H9 (cell line): ENCODE results near the gene GRIN3B. TPM values are rescaled to one million over a fixed set of nuclear protein-coding genes. Genes with fewer than 3 reads are reported as not detected.

ENCODE experiments used
- DNase-seq: peaks from one replicate; pipeline ENCODE4 v3.0.0-alpha.2; 2017
- H2AFZ ChIP-seq: one replicate; pipeline ENCODE4 v1.6.1; 2013; ENCODE audit warnings: mild to moderate bottlenecking, low read length, control low read depth, moderate library complexity
- H2AK5ac ChIP-seq: 2 replicates; pipeline ENCODE4 v1.6.1; 2013; ENCODE audit warnings: low read length, control low read depth, mixed read lengths; ENCODE audit not compliant: insufficient read length
- H2BK120ac ChIP-seq: one replicate; pipeline ENCODE4 v1.6.1; 2013; ENCODE audit warnings: low read depth, mild to moderate bottlenecking, low read length, control low read depth, inconsistent platforms; ENCODE audit not compliant: poor library complexity, severe bottlenecking
- H2BK12ac ChIP-seq: 2 replicates; pipeline ENCODE4 v1.6.1; 2013; ENCODE audit warnings: low read length, control low read depth, mixed read lengths, low read depth; ENCODE audit not compliant: insufficient read length
- H2BK15ac ChIP-seq: 2 replicates; pipeline ENCODE4 v1.6.1; 2013; ENCODE audit warnings: low read depth, low read length, control low read depth
- H2BK20ac ChIP-seq: one replicate; pipeline ENCODE4 v1.6.1; 2013; ENCODE audit warnings: low read depth, mild to moderate bottlenecking, low read length, control low read depth, inconsistent platforms; ENCODE audit not compliant: poor library complexity, severe bottlenecking
- H2BK5ac ChIP-seq: 2 replicates; pipeline ENCODE4 v1.6.1; 2013; ENCODE audit warnings: low read length, control low read depth, mixed read lengths; ENCODE audit not compliant: insufficient read length
- H3K14ac ChIP-seq: 2 replicates; pipeline ENCODE4 v1.6.1; 2013; ENCODE audit warnings: low read length, control low read depth; ENCODE audit not compliant: insufficient read depth
- H3K18ac ChIP-seq: 2 replicates; pipeline ENCODE4 v1.6.1; 2013; ENCODE audit warnings: low read depth, mild to moderate bottlenecking, mixed read lengths, low read length, control low read depth; ENCODE audit not compliant: insufficient read length
- H3K23ac ChIP-seq: 2 replicates; pipeline ENCODE4 v1.6.1; 2013; ENCODE audit warnings: low read length, control low read depth, mixed read lengths, low read depth; ENCODE audit not compliant: insufficient read length
- H3K23me2 ChIP-seq: 2 replicates; pipeline ENCODE4 v1.6.1; 2013; ENCODE audit warnings: low read depth, mild to moderate bottlenecking, mixed read lengths, low read length, control low read depth; ENCODE audit not compliant: insufficient read length, poor library complexity, severe bottlenecking
- H3K27ac ChIP-seq: 2 replicates; pipeline ENCODE4 v1.5.1; 2013; ENCODE audit warnings: low read length, control low read depth, mixed read lengths, low read depth; ENCODE audit not compliant: insufficient read length
- H3K27me3 ChIP-seq: 2 replicates; pipeline ENCODE4 v1.6.1; 2013; ENCODE audit warnings: low read length, control low read depth, inconsistent platforms; ENCODE audit not compliant: insufficient read depth
- H3K4ac ChIP-seq: 2 replicates; pipeline ENCODE4 v1.6.1; 2013; ENCODE audit warnings: low read depth, mild to moderate bottlenecking, control low read depth, inconsistent platforms, low read length, moderate library complexity
- H3K4me1 ChIP-seq: 2 replicates; pipeline ENCODE4 v1.6.1; 2013; ENCODE audit warnings: low read length, control low read depth, inconsistent platforms; ENCODE audit not compliant: insufficient read depth
- H3K4me2 ChIP-seq: 2 replicates; pipeline ENCODE4 v1.6.1; 2013; ENCODE audit warnings: low read length, control low read depth, mixed read lengths; ENCODE audit not compliant: insufficient read length, insufficient read depth
- H3K56ac ChIP-seq: 2 replicates; pipeline ENCODE4 v1.6.1; 2013; ENCODE audit warnings: low read depth, mild to moderate bottlenecking, mixed read lengths, low read length, control low read depth; ENCODE audit not compliant: insufficient read length
- H3K79me1 ChIP-seq: 2 replicates; pipeline ENCODE4 v1.6.1; 2013; ENCODE audit warnings: low read depth, mild to moderate bottlenecking, moderate library complexity, low read length, control low read depth, inconsistent platforms; ENCODE audit not compliant: insufficient read depth, poor library complexity, severe bottlenecking
- H3K79me2 ChIP-seq: 2 replicates; pipeline ENCODE4 v1.6.1; 2013; ENCODE audit warnings: low read length, control low read depth, inconsistent platforms; ENCODE audit not compliant: insufficient read depth
- H3K9ac ChIP-seq: 2 replicates; pipeline ENCODE4 v1.6.1; 2013; ENCODE audit warnings: low read length, control low read depth, mixed read lengths; ENCODE audit not compliant: insufficient read length; ENCODE audit errors: extremely low read depth
- H3K9me3 ChIP-seq: one replicate; pipeline ENCODE4 v1.6.1; 2013; ENCODE audit warnings: low read depth, low read length, inconsistent platforms; ENCODE audit not compliant: control insufficient read depth
- H3T11ph ChIP-seq: one replicate; pipeline ENCODE4 v1.6.1; 2013; ENCODE audit warnings: mild to moderate bottlenecking, low read length, control low read depth, inconsistent platforms
- H4K20me1 ChIP-seq: one replicate; pipeline ENCODE4 v1.6.1; 2013; ENCODE audit not compliant: control insufficient read depth, insufficient read length, insufficient read depth
- H4K5ac ChIP-seq: 2 replicates; pipeline ENCODE4 v1.6.1; 2013; ENCODE audit warnings: low read depth, mild to moderate bottlenecking, mixed read lengths, low read length, control low read depth; ENCODE audit not compliant: insufficient read length
- H4K8ac ChIP-seq: replicated peaks from 2 replicates; pipeline ENCODE4 v1.6.1; 2013; ENCODE audit warnings: low read length, control low read depth, mixed read lengths, low read depth; ENCODE audit not compliant: insufficient read length
- H4K91ac ChIP-seq: 2 replicates; pipeline ENCODE4 v1.6.1; 2013; ENCODE audit warnings: low read depth, mild to moderate bottlenecking, moderate library complexity, mixed read lengths, low read length, control low read depth; ENCODE audit not compliant: insufficient read length
- H3K27ac Mint-ChIP-seq, 3 experiments: 2 replicates in 2 of 3; 3 replicates in 1 of 3; pipeline ENCODE4 v1.8.0; 2020 to 2021; ENCODE audit warnings: mixed read lengths in 3 of 3, mild to moderate bottlenecking in 1 of 3, moderate library complexity in 1 of 3
- H3K27me3 Mint-ChIP-seq: 2 replicates; pipeline ENCODE4 v1.8.0; 2021; ENCODE audit warnings: low read depth, mild to moderate bottlenecking, moderate library complexity, mixed read lengths
- H3K36me3 Mint-ChIP-seq, 3 experiments: 2 replicates in 2 of 3; 3 replicates in 1 of 3; pipeline ENCODE4 v1.8.0; 2020 to 2021; ENCODE audit warnings: low read depth in 3 of 3, mixed read lengths in 3 of 3; ENCODE audit not compliant: insufficient read depth in 1 of 3
- H3K4me1 Mint-ChIP-seq, 2 experiments: 2 replicates each; pipeline ENCODE4 v1.8.0; 2020; ENCODE audit warnings: mixed read lengths in 2 of 2
- H3K4me3 Mint-ChIP-seq, 2 experiments: 2 replicates in 1 of 2; 3 replicates in 1 of 2; pipeline ENCODE4 v1.8.0; 2020 to 2021; ENCODE audit warnings: mild to moderate bottlenecking in 2 of 2, mixed read lengths in 2 of 2, moderate library complexity in 1 of 2
- H3K9me3 Mint-ChIP-seq, 2 experiments: 2 replicates in 1 of 2; 3 replicates in 1 of 2; pipeline ENCODE4 v1.8.0; 2020; ENCODE audit warnings: mild to moderate bottlenecking in 2 of 2, mixed read lengths in 2 of 2, moderate library complexity in 1 of 2
- WGBS: extraction: QIAGEN DNeasy Blood & Tissue Kit; methylation state at CpG from one replicate; pipeline ENCODE4 v1.1.7; 2013; ENCODE audit warnings: missing lambda C conversion rate, low lambda C conversion rate, mixed read lengths; ENCODE audit not compliant: insufficient read length; ENCODE audit errors: extremely low coverage; 5-methylcytosine and 5-hydroxymethylcytosine counted together
- total RNA-seq: library from RNA; stranded (reverse); gene quantifications from 2 replicates; pipeline ENCODE4 v1.2.1, GENCODE V29; 2021
- TF ChIP-seq, protein P1 (sequence below): fragments of 200-600 bp; sonication (generic); conservative IDR thresholded peaks from 3 replicates; pipeline ENCODE4 v1.8.0; 2021; ENCODE audit warnings: antibody characterized with exemption, mild to moderate bottlenecking

Gene GRIN3B
- total RNA-seq, 1 experiment from 2014 or later, result 1.0 TPM

DNA sequence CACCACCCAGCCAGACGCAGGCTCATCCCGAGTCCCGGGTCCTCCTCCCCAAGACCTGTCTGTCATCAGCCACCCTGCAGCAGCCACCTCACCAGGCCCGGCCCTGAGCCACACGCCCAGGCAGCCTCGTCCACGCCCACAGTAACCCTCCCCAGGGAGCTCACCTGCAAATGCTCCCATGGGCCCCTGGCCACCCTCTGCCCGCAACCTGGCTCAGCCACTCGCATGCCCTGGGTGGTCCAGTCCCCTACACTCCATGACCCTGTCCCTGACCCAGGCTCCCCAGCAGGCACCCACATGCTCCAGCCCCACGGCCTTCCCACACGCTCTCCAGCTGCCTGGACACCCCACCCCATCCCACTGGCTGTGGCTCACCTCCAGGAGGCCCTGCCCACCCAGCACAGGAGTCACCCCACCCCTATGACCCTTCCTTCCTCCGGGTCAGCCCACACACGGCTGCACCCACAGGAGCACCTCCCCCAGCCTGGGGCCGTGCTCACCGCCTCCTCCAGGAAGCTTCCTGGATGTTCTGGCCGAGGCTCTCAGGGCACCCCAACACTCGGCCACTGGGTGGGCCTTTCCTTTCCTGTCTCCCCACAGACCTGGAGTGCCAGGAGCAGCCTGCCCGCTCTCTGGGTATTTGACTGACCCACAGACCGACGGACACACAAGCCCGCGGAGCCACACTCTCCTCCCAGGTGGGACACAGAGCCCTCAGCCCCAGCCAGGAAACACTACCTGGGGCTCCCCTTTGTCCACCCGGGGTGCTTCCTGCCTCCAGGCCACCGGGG is 17.1 kb downstream of the GRIN3B start:
- no peaks in the 10 kb centered on the region; a peak in 1 of 5 replicates for H3K9me3 Mint-ChIP-seq
- DNase-seq, result no peak

More for the DNA sequence above, 17.1 kb downstream of the GRIN3B start:
- H2BK5ac ChIP-seq, result no peak overlapping the region
- H3K4me2 ChIP-seq, result no peak overlapping the region
- H4K5ac ChIP-seq, result no peak overlapping the region
- peaks cover 10% of the 10 kb centered on the region for H3K23me2 ChIP-seq
- H3K4ac ChIP-seq, result no peak overlapping the region
- no peaks in the 10 kb centered on the region for H4K20me1 ChIP-seq
- WGBS, result no CpG with 5 or more reads among the region's 24 CpGs
- H2BK12ac ChIP-seq, result no peak overlapping the region
- H3K27ac ChIP-seq, result no peak overlapping the region
- Mint-ChIP-seq H3K27ac (peak overlapping the region in 2 of 3 experiments; percentile 86 to 95; a peak in 5 of 7 replicates), H3K27me3 (no peaks in the 10 kb centered on the region; the same call in 1 of the 2 replicates), H3K4me1 (peaks cover 17 to 35% of the 10 kb centered on the region in 2 experiments), H3K4me3 (peak overlapping the region; percentile 7 to 56; a peak in 4 of 5 replicates), H3K36me3 (peaks cover 2 to 10% (median 4%) of the 10 kb centered on the region in 3 experiments; a peak in 5 of 7 replicates)
- TF ChIP-seq, protein P1, sequence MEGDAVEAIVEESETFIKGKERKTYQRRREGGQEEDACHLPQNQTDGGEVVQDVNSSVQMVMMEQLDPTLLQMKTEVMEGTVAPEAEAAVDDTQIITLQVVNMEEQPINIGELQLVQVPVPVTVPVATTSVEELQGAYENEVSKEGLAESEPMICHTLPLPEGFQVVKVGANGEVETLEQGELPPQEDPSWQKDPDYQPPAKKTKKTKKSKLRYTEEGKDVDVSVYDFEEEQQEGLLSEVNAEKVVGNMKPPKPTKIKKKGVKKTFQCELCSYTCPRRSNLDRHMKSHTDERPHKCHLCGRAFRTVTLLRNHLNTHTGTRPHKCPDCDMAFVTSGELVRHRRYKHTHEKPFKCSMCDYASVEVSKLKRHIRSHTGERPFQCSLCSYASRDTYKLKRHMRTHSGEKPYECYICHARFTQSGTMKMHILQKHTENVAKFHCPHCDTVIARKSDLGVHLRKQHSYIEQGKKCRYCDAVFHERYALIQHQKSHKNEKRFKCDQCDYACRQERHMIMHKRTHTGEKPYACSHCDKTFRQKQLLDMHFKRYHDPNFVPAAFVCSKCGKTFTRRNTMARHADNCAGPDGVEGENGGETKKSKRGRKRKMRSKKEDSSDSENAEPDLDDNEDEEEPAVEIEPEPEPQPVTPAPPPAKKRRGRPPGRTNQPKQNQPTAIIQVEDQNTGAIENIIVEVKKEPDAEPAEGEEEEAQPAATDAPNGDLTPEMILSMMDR, result no peak
- no peak overlapping the region for H4K91ac ChIP-seq
- no peaks in the 10 kb centered on the region; the same call in 1 of the 2 replicates for H3K4me1 ChIP-seq
- no peak overlapping the region for H3K23ac ChIP-seq
- no peak overlapping the region for H3K14ac ChIP-seq
- no peaks in the 10 kb centered on the region for H3K9me3 ChIP-seq
- no peak overlapping the region for H3K9ac ChIP-seq
- H2BK120ac ChIP-seq, result no peak overlapping the region
- no peak overlapping the region for H3K18ac ChIP-seq
- H2AFZ ChIP-seq, result no peak overlapping the region
- H2BK20ac ChIP-seq, result no peak overlapping the region
- H3K79me2 ChIP-seq, result peaks cover 45% of the 10 kb centered on the region; the same call in 1 of the 2 replicates
- H2BK15ac ChIP-seq, result no peak overlapping the region
- peaks cover 7% of the 10 kb centered on the region for H3K79me1 ChIP-seq
- H3K27me3 ChIP-seq, result no peaks in the 10 kb centered on the region
- no peak overlapping the region for H3T11ph ChIP-seq
- H4K8ac ChIP-seq, result no peak overlapping the region
- H3K56ac ChIP-seq, result no peak overlapping the region
- no peak overlapping the region for H2AK5ac ChIP-seq
